Fibroblast of pulmonary artery (primary cell): ENCODE measurements around the gene ACSM6.
A peak's percentile ranks its signal among the peaks of the same experiment; 100 is the strongest.
"Not testable (repeated sequence)": the region's sequence is repeated elsewhere in the genome, so short reads cannot be mapped to it uniquely, and the experiment has no call there.

Source experiments
- DNase-seq: peaks from one replicate; pipeline ENCODE4 v3.0.0-alpha.2; 2010; ENCODE audit warnings: low read depth
- H3K4me3 ChIP-seq: replicated peaks from 2 replicates; pipeline ENCODE4 v1.5.1; 2011; ENCODE audit warnings: low read depth, mild to moderate bottlenecking, control low read depth, low read length, moderate library complexity
- CTCF ChIP-seq: IDR thresholded peaks from 2 replicates; pipeline ENCODE4 v1.5.1; 2011; ENCODE audit warnings: mild to moderate bottlenecking, control low read depth, low read length, inconsistent platforms; ENCODE audit errors: missing control alignments

The ACSM6 gene

GRCh38 chr10:95229724-95230627 is 35.9 kb downstream of the ACSM6 start:
- DNase-seq, result peak; percentile 94
- H3K4me3 ChIP-seq, result no peak overlapping the region

GRCh38 chr10:95230677-95231586 is 36.9 kb downstream of the ACSM6 start:
- not testable (repeated sequence) for DNase-seq

More at GRCh38 chr10:95229724-95230627, 35.9 kb downstream of the ACSM6 start:
- TF ChIP-seq CTCF, result no peak

GRCh38 chr10:95233377-95234034 is 39.5 kb downstream of the ACSM6 start:
- no peak for TF ChIP-seq CTCF
- DNase-seq, result no peak
- H3K4me3 ChIP-seq, result no peak overlapping the region

More at GRCh38 chr10:95230677-95231586, 36.9 kb downstream of the ACSM6 start:
- H3K4me3 ChIP-seq, result not testable (repeated sequence)

GRCh38 chr10:95234951-95235350 is 40.9 kb downstream of the ACSM6 start:
- no peak overlapping the region for H3K4me3 ChIP-seq
- TF ChIP-seq CTCF, result no peak
- no peak for DNase-seq

- H3K4me3 ChIP-seq, result no peak overlapping the region
- DNase-seq, result no peak
- no peak for TF ChIP-seq CTCF
Observed at GRCh38 chr10:95235676-95236067, 41.6 kb downstream of the ACSM6 start.

- TF ChIP-seq CTCF, result no peak
- peak; percentile 43 for DNase-seq
- no peak overlapping the region for H3K4me3 ChIP-seq
Observed at GRCh38 chr10:95236068-95236903, 42.2 kb downstream of the ACSM6 start.
